ENCODE measurements around the gene SLC37A3. TPM values are rescaled to one million over a fixed set of nuclear protein-coding genes. Genes with fewer than 3 reads are reported as not detected.

The SLC37A3 gene
- total and polyA plus RNA-seq, 2 of the 13 experiments (the other 11 are each of a cell fraction or from before 2014, with no cell fraction given): 21.3 to 27.9 TPM

GRCh38 chr7:140345426-140345825 is 52.9 kb downstream of the SLC37A3 start (continued):
- TF ChIP-seq FOXK1 (CRISPR knock-in tag; IDR thresholded peaks at IDR 0.05; ENCODE audit: borderline replicate concordance, low read depth): no peak
- TF ChIP-seq STAT5B (CRISPR knock-in tag; IDR thresholded peaks at IDR 0.05): no peak
- no peak for TF ChIP-seq SIX4 (CRISPR knock-in tag; IDR thresholded peaks at IDR 0.05)
- TF ChIP-seq, protein P1, sequence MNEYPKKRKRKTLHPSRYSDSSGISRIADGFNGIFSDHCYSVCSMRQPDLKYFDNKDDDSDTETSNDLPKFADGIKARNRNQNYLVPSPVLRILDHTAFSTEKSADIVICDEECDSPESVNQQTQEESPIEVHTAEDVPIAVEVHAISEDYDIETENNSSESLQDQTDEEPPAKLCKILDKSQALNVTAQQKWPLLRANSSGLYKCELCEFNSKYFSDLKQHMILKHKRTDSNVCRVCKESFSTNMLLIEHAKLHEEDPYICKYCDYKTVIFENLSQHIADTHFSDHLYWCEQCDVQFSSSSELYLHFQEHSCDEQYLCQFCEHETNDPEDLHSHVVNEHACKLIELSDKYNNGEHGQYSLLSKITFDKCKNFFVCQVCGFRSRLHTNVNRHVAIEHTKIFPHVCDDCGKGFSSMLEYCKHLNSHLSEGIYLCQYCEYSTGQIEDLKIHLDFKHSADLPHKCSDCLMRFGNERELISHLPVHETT (CRISPR knock-in tag; conservative IDR thresholded peaks at IDR 0.05): no peak
- TF ChIP-seq ZNF432 (CRISPR knock-in tag; IDR thresholded peaks at IDR 0.05; ENCODE audit: borderline replicate concordance): no peak
- TF ChIP-seq, protein P2, sequence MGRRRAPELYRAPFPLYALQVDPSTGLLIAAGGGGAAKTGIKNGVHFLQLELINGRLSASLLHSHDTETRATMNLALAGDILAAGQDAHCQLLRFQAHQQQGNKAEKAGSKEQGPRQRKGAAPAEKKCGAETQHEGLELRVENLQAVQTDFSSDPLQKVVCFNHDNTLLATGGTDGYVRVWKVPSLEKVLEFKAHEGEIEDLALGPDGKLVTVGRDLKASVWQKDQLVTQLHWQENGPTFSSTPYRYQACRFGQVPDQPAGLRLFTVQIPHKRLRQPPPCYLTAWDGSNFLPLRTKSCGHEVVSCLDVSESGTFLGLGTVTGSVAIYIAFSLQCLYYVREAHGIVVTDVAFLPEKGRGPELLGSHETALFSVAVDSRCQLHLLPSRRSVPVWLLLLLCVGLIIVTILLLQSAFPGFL (CRISPR knock-in tag; IDR thresholded peaks at IDR 0.05): no peak
- TF ChIP-seq WIZ (CRISPR knock-in tag; IDR thresholded peaks at IDR 0.05): no peak
- no peak for TF ChIP-seq CTCF (CRISPR knock-in tag; IDR thresholded peaks at IDR 0.05)
- no peak for TF ChIP-seq ZBTB7B (CRISPR knock-in tag; IDR thresholded peaks at IDR 0.05)

Data from HepG2 (cell line).